GM21825 (cell line): ENCODE data around the gene CCDC60.

Experiments used
- ATAC-seq: cut with Tn5 transposase; IDR thresholded peaks from one replicate; pipeline ENCODE4 v1.9.1; 2021; ENCODE audit warnings: mild to moderate bottlenecking, moderate library complexity; ENCODE audit not compliant: unreplicated experiment

The CCDC60 gene, protein sequence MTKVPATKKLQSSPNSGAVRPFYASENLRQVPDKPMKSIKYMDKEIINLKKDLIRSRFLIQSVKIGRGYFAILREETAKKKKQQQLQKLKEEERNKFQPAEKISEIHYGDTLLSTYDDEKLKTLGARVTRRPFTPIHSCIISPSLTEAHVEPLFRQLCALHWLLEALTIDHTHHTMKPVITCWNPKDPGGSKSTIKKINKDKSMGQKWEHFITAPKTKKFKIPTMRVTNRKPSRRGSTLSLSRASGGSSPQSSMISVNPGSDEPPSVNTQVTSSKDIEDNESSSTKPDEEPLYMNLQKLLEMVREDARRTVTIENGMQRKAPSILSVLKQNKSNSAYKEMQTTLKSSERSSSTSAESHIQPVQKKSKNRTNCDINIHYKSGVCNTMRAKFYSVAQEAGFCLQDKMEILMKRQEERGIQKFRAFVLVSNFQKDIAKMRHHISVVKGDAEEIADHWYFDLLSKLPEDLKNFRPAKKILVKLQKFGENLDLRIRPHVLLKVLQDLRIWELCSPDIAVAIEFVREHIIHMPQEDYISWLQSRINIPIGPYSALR

DNA sequence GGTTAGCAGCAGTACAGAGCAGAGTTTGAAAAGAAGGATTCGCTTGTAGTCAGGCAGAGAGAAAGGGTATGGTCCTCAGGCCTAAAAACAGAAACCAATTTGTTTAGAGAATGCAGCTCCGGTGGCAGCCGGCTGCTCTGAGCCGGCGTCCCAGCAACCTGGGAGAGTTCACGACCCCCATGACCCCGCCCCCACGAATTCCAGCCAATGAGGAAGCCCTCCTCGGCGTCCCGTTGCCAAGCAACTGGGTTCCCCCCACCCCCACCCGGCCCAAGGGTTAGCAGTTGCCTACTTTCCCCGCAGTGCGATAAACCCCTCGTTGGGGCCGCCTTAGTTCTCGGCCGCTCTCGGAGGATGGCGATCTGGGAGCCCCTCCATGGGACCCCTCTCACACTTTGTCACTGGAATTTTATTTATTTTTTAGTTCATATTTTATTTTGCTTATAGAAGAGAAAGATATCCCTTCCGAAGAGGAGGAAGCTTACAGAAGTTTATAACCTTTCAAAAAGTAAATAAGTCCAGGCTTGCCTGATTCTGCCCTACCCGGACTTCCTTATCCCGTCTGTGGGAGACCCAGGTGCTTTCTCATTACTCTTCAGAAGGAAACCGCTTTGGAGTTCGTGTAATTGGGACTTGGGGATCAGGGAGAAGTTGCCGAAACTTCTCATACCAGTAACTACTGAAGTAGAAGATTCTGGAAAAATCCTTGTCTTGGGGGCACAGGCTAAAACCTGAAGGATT, at the start of gene CCDC60:
TSS of gene CCDC60 (plus strand) at position 300 of the 741 bp plus-strand sequence. CDS start 448 bp downstream, outside the sequence.
- no peak for ATAC-seq

DNA sequence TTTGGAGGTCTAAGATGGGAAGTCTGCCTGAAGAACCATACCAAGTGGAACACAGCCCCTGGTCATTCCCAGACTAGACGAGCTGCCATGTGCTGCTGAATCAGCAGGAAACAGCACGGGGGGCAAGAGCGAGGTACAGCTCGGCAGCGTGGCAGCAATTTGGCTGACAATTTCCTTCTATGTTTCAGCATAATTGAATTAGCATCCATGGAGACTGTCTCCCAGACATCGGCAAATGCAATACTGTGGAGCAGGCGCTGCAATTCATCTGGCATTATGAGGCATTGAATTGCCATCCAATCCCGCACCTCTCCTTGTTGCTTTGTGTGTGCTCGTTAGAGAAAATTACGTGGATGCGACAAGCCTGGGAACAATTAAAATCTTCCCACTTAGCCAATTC, 46.0 kb upstream of the CCDC60 start:
- no peak for ATAC-seq

DNA sequence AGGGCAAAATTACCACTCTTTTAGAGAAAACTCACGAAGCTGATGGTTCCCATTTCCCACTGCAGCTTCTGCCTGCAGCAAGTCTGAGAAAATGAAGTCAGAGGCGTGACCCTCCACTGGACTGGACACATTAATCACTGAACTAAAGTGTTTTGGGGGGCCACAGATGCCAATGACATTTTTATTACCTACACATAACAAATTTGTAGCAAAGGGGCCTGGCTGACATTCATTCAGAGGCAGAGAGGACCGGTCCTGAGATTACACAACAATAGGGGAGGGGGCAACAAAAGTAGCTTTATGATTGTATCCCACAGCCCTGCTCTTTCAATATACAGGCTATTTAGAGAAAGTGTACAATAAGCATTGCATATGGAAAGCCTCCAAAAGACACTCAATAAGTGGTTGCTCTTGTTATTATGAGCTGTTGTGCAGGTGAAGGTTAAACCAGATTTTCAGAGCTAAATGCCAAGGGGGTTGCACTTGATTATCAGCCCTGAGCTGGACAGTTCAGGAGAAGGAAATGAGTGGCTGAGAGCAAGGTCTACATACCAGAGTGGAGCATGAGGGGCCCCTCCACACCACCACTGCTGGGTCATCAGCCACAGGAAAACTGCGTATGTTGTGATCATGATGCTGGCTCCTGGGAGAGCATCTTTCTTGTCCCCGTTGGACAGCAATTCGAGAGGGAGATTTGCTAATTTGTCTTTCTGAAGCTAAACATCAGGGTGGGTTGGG, 41.5 kb upstream of the CCDC60 start:
- ATAC-seq = no peak

DNA sequence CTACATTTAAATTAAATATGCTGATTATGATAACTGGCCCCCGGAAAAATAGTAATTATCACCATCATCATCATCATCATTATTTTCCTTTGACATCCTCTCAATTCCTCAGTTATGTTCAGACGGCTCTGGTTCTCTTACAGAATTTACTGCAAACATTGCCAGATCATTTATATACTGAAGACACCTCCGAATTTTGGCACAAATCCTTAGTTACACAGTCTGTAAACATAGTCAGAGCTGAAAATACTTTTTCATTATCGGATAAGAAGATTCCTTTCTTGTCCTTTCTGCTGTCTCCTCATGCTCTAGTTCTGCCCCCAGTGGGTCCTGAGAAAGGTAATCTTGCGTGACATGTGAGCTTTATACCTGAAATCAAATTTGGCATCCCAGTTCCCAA, 40.3 kb upstream of the CCDC60 start:
- ATAC-seq = no peak

DNA sequence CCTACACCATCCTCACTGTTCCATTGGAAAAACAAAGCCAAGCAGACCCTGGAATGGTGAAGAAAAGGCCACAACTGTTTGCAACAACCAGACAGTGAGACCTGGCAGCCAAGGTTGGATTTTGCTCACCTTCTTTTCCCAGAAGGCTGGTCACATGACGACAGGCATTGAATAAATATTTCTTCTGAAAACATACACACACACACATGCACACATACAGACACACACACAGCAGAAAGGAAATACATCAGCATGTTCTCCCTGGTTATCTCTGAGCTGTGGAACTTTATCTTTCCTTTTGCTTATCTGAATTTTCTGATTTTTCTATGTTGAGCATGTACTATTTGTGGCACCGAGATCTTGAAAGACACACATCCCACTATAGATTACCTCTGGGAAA, 38.0 kb upstream of the CCDC60 start:
- ATAC-seq = no peak

DNA sequence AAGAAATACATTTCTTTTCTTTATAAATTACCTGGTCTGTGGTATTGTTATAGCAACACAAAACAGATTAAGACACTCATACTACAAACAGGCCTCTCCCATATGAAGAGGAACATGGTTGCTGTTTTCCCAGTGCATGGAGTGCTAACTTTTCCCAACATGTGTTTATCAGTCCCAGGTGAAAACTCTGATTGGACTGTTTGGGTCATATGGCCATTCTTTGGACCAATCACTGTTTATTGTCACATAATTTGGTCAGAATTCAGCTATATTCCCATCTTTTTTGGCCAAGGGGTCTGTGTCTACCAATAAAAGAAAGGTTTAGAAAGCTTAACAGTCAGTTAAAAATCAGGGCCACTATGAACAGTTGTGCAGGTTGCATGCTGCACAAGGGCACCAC, 35.4 kb upstream of the CCDC60 start:
- ATAC-seq = no peak

DNA sequence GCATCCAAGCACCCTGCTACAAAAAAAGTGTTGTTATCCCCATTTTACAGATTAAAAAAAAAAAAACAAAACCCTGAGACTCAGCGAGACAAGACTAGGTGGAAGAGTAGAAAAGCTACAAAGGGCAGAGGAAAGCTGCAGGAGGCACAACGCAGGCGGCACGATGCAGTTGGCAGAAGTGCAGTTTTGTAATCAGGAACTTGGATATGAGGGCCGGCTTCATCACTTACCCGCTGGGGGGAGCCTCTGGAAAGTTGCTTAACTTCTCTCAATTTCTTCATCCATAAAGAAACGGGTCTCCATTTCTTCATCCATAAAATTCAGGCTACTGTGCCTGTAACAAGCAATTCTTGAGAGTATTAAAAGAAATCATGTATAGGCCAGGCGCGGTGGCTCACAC, 33.1 kb upstream of the CCDC60 start:
- no peak for ATAC-seq

DNA sequence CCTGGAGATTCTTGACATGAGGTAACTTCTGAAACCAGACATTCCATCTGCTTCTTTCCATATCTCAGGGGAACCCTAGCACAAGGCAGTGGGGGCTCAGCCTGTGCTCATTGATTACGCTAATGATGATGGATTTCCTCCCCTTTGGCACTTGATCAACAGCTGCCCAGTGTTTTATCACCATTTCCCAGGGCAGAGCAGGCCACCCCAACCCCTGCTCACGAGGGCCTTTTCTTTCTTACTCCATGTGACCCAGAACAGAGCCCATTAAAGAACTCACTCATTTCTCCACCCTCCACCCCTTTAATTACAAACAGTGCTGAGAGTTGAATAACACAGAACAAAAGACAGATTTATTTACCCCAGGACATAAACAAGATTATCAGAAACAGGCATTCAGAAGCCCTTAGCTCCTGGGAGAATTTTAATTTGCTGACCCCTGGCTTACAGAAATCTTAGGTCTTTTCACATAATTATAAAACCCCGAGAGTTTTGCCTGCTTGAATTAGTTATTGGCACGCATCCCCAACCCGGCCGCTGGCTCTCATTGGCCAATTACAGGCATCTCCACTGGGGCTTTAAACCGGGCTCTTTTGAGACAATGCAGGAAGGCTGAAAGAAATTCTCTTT, 32.0 kb upstream of the CCDC60 start:
- no peak for ATAC-seq

DNA sequence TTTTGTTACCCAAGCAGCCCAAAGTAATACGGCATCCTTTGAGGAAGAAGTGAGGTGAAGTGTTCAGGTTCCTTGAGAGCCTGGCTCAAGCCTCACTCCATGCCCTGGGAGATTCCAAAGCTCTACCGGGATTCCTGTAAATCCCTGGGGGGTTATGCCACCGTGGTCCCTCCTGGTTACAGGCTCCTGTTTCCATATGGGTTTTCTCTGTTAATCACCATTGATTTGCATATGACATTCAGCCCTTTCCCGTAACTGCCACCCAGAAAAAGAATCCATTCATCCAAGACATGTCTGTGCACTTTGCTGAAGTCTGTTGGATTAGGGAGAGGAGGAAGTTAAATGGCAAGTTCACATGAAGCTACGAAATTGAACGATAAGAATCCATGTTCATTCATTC, 27.9 kb upstream of the CCDC60 start:
- no peak for ATAC-seq

DNA sequence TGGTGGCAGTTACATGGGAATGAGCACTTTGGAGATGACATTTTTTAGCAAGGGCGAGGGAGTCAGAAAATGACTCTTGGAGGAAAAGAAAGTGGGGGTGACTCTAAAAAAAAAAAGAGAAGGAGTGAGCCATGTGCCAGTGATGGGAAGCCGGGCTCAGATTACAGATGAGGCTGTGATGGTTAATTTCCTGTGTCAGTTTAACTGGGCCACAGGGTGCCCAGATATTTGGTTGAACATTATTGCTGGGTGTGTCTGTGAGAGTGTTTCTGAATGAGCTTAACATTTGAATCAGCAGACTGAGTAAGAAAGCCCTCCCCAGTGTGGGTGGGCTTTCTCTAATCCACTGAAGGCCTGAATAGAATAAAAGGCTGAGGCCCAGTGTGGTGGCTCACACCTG, 26.8 kb upstream of the CCDC60 start:
- ATAC-seq = no peak

DNA sequence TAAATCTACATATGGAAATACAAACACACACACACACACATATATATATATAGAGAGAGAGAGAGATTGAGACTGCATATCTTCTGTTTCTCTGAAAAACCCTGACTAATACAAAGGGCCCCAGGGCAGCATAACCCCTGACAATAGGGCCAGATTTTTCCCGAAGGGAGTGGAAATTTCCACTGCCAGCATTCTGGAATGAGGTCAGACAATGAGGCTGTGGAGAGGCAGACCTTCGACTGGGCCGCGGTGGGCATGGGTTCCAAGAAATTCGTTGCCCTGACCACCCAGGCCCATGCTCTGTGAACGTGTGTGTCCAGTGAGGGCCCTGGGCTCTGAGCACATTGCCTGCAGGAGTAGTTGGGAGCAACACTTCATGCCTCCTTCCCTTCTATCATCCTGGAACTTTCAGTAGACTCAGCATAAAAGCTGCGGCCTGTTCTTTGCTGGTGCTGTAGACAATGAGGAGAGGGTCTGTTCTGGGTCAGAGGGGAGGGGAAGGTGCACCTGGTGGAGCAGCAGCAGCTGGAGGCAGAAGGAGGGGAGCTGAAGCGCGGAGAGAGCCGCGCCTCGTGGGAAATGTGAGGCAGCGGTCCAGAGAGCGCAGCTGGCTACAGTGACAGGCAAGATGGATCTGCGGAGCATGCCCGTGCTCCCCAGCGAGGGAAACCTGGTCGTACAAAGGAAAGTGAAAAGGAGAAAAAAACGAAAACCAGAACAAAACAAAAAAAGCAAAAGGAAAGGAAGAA, 25.6 kb upstream of the CCDC60 start:
- ATAC-seq = no peak

DNA sequence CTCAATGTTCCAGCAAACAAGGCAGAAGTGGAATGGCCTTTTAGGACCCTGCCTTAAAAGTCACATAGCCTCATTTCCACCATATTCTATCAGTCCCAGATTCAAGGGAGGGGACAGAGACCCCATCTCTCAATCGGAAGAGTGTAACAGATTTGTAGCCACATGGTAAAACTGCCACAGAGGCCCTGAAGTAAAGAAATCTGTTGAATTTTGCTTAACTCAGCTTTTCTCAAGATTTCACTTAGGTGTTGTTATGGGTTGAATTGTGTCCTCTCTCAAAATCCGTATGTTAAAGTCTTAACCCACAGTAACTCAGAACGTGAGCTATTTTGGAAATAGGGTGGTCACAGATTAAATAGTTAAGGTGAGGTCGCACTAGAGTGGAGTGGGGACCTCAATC, 22.7 kb upstream of the CCDC60 start:
- ATAC-seq = no peak

DNA sequence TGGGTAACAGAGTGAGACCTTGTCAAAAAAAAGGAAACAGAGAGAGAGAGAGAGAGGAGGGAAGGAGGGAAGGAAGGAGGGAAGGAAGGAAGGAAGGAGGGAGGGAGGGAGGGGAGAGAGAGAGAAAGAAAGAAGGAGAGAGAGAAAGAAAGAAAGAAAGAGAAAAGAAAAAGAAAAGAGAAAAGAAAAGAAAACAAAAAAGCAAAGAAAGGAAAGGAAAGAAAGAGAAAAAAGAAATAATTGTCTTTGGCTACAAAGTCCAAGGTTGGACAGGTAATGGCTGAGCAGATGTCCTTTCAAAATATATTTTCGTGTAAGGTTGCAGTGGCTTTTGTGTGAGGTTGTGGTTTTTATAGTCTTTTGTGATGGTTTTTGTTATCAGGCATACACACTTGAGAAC, 21.6 kb upstream of the CCDC60 start:
- ATAC-seq = no peak

DNA sequence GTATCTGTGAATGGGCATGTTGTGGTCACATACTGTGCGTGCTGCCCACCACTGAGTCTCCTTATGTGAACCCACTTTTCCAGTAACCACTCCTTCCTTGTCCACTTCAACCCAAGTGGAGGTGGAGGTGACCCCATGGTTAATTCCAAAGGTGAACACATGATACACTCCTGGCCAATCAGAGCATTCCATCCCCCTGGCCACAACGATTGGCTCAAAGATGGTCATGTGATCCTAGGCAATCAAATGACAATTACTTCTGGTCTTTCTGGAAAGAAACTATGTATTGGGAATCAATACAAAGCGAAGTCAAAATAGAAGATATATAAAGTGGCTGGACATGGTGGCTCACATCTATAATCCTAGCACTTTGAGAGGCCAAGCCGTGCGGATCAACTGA, 20.2 kb upstream of the CCDC60 start:
- no peak for ATAC-seq

DNA sequence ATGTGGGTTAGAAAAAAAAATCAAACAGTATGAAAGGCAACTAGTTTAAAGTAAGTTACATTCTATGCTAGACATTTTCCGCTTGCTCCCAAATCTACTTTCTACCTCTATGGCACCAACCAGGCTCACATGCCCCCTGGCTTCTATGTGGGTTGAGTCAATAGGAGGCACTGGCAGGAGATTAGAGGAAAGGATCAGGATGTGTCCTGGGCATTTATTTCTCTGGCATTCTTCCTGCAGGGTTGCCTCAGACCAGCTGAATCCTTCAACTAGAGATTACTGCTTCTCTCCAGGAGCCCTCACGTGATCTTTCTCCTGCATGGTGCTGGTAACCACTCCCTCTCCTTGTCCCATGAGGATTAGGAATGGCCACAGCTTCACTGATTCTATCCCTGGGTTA, 14.9 kb upstream of the CCDC60 start:
- ATAC-seq = no peak

DNA sequence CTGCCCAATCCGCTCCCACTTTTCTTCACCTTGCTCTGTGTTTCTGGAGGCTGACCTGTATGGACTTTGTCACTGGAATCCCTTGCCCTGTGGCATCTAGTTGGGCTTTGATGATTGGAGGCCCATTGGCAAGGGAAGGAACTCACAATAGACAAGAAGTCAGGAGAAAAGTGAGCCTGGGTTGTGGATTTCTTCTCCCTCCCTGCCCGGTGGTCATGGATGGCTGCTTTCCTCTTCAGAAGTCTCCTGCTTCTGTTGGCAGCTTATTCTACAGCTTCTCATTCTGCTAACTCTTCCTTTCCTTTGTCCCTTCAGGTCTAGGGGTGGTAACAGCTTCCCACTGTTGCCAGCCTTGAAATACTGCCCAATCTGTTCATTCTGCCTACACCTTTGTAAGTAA, 13.9 kb upstream of the CCDC60 start:
- no peak for ATAC-seq

DNA sequence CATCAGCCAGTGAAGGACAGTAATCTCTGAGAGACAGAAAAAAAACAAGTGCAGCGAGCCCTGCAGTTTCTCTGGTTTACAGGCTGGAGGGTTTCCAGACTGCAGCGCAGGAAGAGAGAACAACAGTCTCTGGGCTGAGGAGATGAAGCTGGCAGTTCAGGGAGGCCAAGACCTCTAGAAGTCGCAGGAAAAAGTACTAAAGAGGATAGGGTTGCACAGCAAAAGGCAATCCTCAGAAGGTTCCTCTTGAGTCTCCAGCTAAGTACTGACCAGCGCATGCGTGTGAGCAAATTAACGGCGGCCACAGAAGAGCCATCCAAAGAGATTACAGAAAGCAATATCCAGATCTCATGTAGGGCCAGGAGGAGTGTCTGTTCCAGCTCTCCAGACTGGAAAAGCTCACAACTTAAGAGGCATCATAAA, 12.2 kb upstream of the CCDC60 start:
- no peak for ATAC-seq

DNA sequence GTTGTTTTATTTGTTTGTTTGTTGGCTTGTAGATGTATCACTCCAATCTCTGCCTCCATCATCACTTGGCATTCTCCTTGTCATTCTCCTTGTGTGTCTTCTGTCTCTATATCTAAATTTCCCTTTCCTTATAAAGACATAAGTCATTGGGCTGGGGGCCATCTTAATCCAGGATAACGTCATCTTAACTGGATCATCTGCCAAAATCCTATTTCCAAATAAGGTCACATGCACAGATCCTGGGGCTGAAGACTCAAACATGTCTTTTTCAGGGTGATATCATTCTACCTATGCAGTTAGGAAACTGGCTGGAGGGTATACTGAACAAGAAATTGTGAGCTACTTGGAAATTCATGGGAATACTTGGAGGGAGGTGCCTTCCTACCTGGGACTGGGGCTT, 8.7 kb upstream of the CCDC60 start:
- no peak for ATAC-seq

DNA sequence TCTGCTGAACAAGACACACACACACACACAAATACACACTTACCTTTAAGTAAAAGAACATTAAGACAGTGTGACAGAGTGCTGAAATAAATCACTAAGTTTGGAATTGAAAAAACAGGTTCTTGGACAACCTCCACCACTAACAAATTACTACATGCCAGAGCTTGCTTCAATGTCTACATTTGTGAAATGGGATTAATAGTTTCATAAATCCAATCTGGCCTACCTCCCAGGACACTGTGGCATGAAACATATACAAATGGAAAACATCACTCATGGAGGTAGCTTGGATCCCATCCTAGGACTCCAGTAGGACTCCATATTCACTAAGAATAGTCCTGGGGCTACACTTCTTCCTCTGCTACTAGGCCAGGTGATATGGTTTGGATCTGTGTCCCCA, 8.2 kb upstream of the CCDC60 start:
- no peak for ATAC-seq

DNA sequence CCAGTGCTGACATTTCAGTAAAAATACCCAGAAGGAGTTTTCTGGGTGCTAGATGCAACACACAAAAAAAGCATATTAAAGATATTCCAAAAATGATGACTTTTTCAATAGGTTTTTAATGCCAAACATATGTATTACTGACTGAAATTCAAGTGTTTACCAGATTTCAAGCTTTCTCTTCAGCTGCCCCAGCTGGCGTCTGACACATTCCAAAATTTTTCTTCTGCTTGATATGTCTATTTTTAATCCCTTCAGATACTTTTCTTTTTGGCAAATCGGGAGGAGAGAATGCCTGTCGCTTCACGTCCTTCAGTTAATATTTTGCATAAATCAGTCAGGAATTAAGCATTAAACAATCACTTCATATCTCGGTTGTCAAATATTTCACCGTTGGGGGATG, 7.1 kb upstream of the CCDC60 start:
- no peak for ATAC-seq
